Activated T-cell treated with anti-CD3 and anti-CD28 coated beads, Interleukin-2, amount 50 U/mL, for 4 hours (primary cell): ENCODE data around the gene ZNF208. TPM values are rescaled to one million over a fixed set of nuclear protein-coding genes. Genes with fewer than 3 reads are reported as not detected.
"Not testable (repeated sequence)": the region's sequence is repeated elsewhere in the genome, so short reads cannot be mapped to it uniquely, and the experiment has no call there.

Source experiments
- ATAC-seq, 2 donors: fragments of 200-7000 bp; cut with Tn5 transposase; one replicate each; pipeline ENCODE4 v1.10.0; 2021
- DNase-seq: peaks from one replicate; pipeline ENCODE4 v3.0.0-alpha.2; 2020
- H3K27me3 Mint-ChIP-seq: one replicate; pipeline ENCODE4 v1.8.0; 2021; ENCODE audit warnings: low read depth, mixed read lengths
- H3K36me3 Mint-ChIP-seq: one replicate; pipeline ENCODE4 v1.8.0; 2022; ENCODE audit warnings: mixed read lengths; ENCODE audit not compliant: insufficient read depth
- H3K4me1 Mint-ChIP-seq: one replicate; pipeline ENCODE4 v1.8.0; 2021; ENCODE audit warnings: low read depth, mixed read lengths
- H3K4me3 Mint-ChIP-seq: one replicate; pipeline ENCODE4 v1.8.0; 2021; ENCODE audit warnings: mild to moderate bottlenecking, moderate library complexity, mixed read lengths
- H3K9me3 Mint-ChIP-seq: one replicate; pipeline ENCODE4 v1.8.0; 2021; ENCODE audit warnings: mixed read lengths
- total RNA-seq, 3 donors: library from RNA; stranded (reverse); gene quantifications; one replicate each; pipeline ENCODE4 v1.2.1, GENCODE V29; 2021

ZNF208 gene
- 1 to 10 TPM; 1.5 to 2.8 (median 2.0) TPM for total RNA-seq

- not testable (repeated sequence) for H3K36me3 Mint-ChIP-seq, H3K27me3 Mint-ChIP-seq, H3K4me1 Mint-ChIP-seq
- peak; percentile 11 for DNase-seq
- ATAC-seq: peak; percentile 77 to 90
- peak within 1 kb of the TSS; percentile 80 for H3K4me3 Mint-ChIP-seq
- peaks cover 24% of the 10 kb centered on the region for H3K9me3 Mint-ChIP-seq
Observed at GRCh38 chr19:22010437-22011143, at the start of gene ZNF208. ZNF208 (minus strand) TSS chr19:22010943; CDS start chr19:22010794, 149 bp downstream.

- no peaks in the 10 kb centered on the region for H3K9me3 Mint-ChIP-seq
- no peaks in the 10 kb centered on the region for H3K36me3 Mint-ChIP-seq
- DNase-seq (no peak), ATAC-seq (peak; percentile 58 to 61)
- H3K4me3 Mint-ChIP-seq: peak overlapping the region; percentile 91
- H3K4me1 Mint-ChIP-seq: peaks cover 5% of the 10 kb centered on the region
- H3K27me3 Mint-ChIP-seq: no peaks in the 10 kb centered on the region
Observed at GRCh38 chr19:22052644-22053013, 41.9 kb upstream of the ZNF208 start.

GRCh38 chr19:22041151-22041550 is 30.4 kb upstream of the ZNF208 start:
- not testable (repeated sequence) for DNase-seq, H3K9me3 Mint-ChIP-seq, ATAC-seq, H3K4me3 Mint-ChIP-seq, H3K4me1 Mint-ChIP-seq, H3K27me3 Mint-ChIP-seq, H3K36me3 Mint-ChIP-seq

- Mint-ChIP-seq H3K27me3 (no peaks in the 10 kb centered on the region), H3K36me3 (no peaks in the 10 kb centered on the region), H3K4me3 (no peak overlapping the region), H3K4me1 (no peaks in the 10 kb centered on the region), H3K9me3 (no peaks in the 10 kb centered on the region)
- no peak for ATAC-seq
- no peak for DNase-seq
Observed at GRCh38 chr19:22030680-22031079, 19.9 kb upstream of the ZNF208 start.

GRCh38 chr19:22026687-22027086 is 15.9 kb upstream of the ZNF208 start:
- no peaks in the 10 kb centered on the region for H3K27me3 Mint-ChIP-seq
- H3K9me3 Mint-ChIP-seq: no peaks in the 10 kb centered on the region
- ATAC-seq (no peak), DNase-seq (no peak)
- H3K4me3 Mint-ChIP-seq: no peak overlapping the region
- no peaks in the 10 kb centered on the region for H3K4me1 Mint-ChIP-seq
- no peaks in the 10 kb centered on the region for H3K36me3 Mint-ChIP-seq

GRCh38 chr19:22025539-22025938 is 14.8 kb upstream of the ZNF208 start:
- H3K36me3 Mint-ChIP-seq, H3K4me3 Mint-ChIP-seq, H3K4me1 Mint-ChIP-seq, ATAC-seq, H3K27me3 Mint-ChIP-seq, H3K9me3 Mint-ChIP-seq, DNase-seq: not testable (repeated sequence)

- H3K9me3 Mint-ChIP-seq: peaks cover 63% of the 10 kb centered on the region
- ATAC-seq: no peak
- peaks cover 10% of the 10 kb centered on the region for H3K36me3 Mint-ChIP-seq
- no peaks in the 10 kb centered on the region for H3K27me3 Mint-ChIP-seq
- DNase-seq: no peak
- H3K4me3 Mint-ChIP-seq: no peak overlapping the region
- H3K4me1 Mint-ChIP-seq: no peaks in the 10 kb centered on the region
Observed at GRCh38 chr19:21970466-21970865, 40.3 kb downstream of the ZNF208 start.

GRCh38 chr19:21947775-21948174 is 63.0 kb downstream of the ZNF208 start:
- H3K4me1 Mint-ChIP-seq: no peaks in the 10 kb centered on the region
- no peak for ATAC-seq
- no peaks in the 10 kb centered on the region for H3K27me3 Mint-ChIP-seq
- peaks cover 2% of the 10 kb centered on the region for H3K36me3 Mint-ChIP-seq
- peaks cover 35% of the 10 kb centered on the region for H3K9me3 Mint-ChIP-seq
- DNase-seq: no peak
- no peak overlapping the region for H3K4me3 Mint-ChIP-seq

GRCh38 chr19:21940684-21941083 is 70.1 kb downstream of the ZNF208 start:
- H3K36me3 Mint-ChIP-seq: no peaks in the 10 kb centered on the region
- peaks cover 9% of the 10 kb centered on the region for H3K9me3 Mint-ChIP-seq
- no peak for ATAC-seq
- no peak overlapping the region for H3K4me3 Mint-ChIP-seq
- no peak for DNase-seq
- no peaks in the 10 kb centered on the region for H3K27me3 Mint-ChIP-seq
- H3K4me1 Mint-ChIP-seq: no peaks in the 10 kb centered on the region

GRCh38 chr19:21934593-21934992 is 76.2 kb downstream of the ZNF208 start:
- no peaks in the 10 kb centered on the region for H3K4me1 Mint-ChIP-seq
- DNase-seq (no peak), ATAC-seq (no peak)
- H3K9me3 Mint-ChIP-seq: peaks cover 9% of the 10 kb centered on the region
- no peak overlapping the region for H3K4me3 Mint-ChIP-seq
- H3K36me3 Mint-ChIP-seq: no peaks in the 10 kb centered on the region
- H3K27me3 Mint-ChIP-seq: no peaks in the 10 kb centered on the region

GRCh38 chr19:21934131-21934530 is 76.6 kb downstream of the ZNF208 start:
- H3K4me1 Mint-ChIP-seq: no peaks in the 10 kb centered on the region

GRCh38 chr19:21922276-21922675 is 88.5 kb downstream of the ZNF208 start:
- no peaks in the 10 kb centered on the region for H3K4me1 Mint-ChIP-seq
- no peaks in the 10 kb centered on the region for H3K36me3 Mint-ChIP-seq
- ATAC-seq (no peak), DNase-seq (no peak)
- H3K9me3 Mint-ChIP-seq: peaks cover 43% of the 10 kb centered on the region
- H3K27me3 Mint-ChIP-seq: no peaks in the 10 kb centered on the region
- H3K4me3 Mint-ChIP-seq: no peak overlapping the region

More at GRCh38 chr19:21934131-21934530, 76.6 kb downstream of the ZNF208 start:
- Mint-ChIP-seq H3K36me3 (no peaks in the 10 kb centered on the region), H3K27me3 (no peaks in the 10 kb centered on the region), H3K9me3 (peaks cover 9% of the 10 kb centered on the region), H3K4me3 (no peak overlapping the region)
- ATAC-seq: no peak
- DNase-seq: no peak

- H3K4me1 Mint-ChIP-seq: no peaks in the 10 kb centered on the region
- H3K36me3 Mint-ChIP-seq: no peaks in the 10 kb centered on the region
- no peaks in the 10 kb centered on the region for H3K27me3 Mint-ChIP-seq
- DNase-seq: no peak
- no peak for ATAC-seq
- H3K4me3 Mint-ChIP-seq: no peak overlapping the region
- peaks cover 43% of the 10 kb centered on the region for H3K9me3 Mint-ChIP-seq
Observed at GRCh38 chr19:21921691-21922180, 89.0 kb downstream of the ZNF208 start.

GRCh38 chr19:21915411-21915810 is 95.3 kb downstream of the ZNF208 start:
- no peaks in the 10 kb centered on the region for H3K27me3 Mint-ChIP-seq
- H3K36me3 Mint-ChIP-seq: no peaks in the 10 kb centered on the region
- H3K4me1 Mint-ChIP-seq: no peaks in the 10 kb centered on the region
- DNase-seq (no peak), ATAC-seq (no peak)
- no peak overlapping the region for H3K4me3 Mint-ChIP-seq
- H3K9me3 Mint-ChIP-seq: peaks cover 25% of the 10 kb centered on the region

GRCh38 chr19:21912654-21913053 is 98.1 kb downstream of the ZNF208 start:
- Mint-ChIP-seq H3K9me3 (peaks cover 7% of the 10 kb centered on the region), H3K36me3 (no peaks in the 10 kb centered on the region), H3K27me3 (no peaks in the 10 kb centered on the region), H3K4me1 (no peaks in the 10 kb centered on the region), H3K4me3 (no peak overlapping the region)
- DNase-seq (no peak), ATAC-seq (no peak)
